GM19455 (cell line): ENCODE measurements around the gene COL11A2.

Experiments
- ATAC-seq: cut with Tn5 transposase; IDR thresholded peaks from one replicate; pipeline ENCODE4 v1.9.1; 2021; ENCODE audit not compliant: unreplicated experiment

Gene COL11A2

DNA sequence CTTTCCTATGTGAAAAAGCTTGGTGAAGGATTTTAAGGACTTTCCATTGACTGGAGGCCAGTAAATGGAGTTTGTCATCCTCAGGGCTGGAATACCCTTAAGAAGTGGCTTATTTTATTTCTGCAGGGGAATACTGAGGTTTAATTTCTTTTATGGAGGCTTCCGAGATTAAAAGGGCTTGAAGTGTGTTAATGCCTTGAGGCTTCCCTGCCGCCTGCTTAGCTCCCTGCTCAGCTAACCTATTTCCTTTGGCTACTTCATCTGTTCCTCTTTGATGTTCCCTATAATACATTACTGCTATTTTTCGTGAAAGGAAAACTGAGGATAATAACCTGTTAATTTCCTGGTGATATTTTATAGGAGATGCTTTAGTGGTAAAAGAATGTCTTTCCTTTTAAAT lies 72.3 kb downstream of the COL11A2 start:
- ATAC-seq = no peak

DNA sequence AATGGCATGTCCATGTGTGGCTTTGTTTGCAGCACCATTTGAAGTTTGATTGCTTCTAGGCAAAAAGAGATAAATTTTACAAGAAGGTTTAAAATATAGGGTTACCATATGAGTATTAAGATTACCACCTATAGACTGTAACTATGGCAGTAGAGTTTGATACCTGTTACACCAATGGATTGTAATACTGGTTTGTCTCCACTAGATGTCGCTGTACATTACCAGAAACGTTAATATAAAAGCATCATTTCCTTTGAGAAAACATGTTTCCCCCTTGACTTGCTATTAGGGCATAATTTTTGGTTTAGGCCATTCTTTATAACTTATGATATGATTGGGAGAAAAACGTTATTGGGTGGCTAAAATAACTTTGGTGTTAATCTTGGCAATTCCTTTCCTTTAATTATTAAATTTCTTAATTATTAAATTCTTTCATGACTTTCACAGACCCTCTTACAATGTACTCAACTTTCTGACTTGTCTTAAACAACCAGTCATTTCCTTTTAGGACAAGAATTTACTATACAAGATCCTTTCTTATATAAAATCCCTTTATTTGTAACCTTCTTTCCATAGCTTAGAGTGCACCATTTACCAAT lies 73.6 kb downstream of the COL11A2 start:
- ATAC-seq = no peak

- no peak for ATAC-seq
Measured at GRCh38 chr6:33117811-33118277, 74.4 kb downstream of the COL11A2 start.

DNA sequence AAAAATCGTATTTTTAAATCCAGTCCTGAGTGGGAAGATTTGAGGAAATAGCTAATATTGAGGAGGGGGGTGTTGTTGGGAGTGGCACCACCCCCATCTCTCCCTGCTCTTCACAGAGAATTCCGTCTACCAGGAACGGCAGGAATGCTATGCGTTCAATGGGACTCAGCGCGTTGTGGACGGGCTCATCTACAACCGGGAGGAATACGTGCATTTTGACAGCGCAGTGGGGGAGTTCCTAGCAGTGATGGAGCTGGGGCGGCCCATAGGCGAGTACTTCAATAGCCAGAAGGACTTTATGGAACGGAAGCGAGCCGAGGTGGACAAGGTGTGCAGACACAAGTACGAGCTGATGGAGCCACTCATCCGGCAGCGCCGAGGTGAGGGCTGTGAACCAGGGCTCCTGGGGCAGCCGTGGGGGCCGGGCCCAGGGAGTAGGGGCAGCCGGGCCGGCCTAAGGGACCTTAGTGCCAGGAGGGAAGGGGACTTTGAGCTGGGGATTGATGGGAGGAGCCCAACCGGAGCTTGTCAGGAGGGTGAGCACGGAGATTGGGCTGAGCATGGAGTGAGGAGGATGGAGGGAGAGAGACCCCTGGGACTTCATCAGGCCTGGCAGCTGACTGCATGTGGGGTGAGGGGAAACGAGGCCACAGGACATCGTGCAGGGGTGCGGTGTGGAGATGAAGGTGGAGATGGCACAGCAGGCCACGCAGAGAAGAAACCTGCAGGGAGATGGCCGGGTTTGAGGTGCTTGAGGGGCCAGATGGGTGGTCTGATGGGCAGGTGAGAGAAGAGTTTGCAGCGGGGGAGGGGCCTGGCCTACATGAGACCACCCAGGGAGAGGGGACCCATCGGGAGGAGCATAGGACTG lies 75.2 kb downstream of the COL11A2 start:
- no peak for ATAC-seq

DNA sequence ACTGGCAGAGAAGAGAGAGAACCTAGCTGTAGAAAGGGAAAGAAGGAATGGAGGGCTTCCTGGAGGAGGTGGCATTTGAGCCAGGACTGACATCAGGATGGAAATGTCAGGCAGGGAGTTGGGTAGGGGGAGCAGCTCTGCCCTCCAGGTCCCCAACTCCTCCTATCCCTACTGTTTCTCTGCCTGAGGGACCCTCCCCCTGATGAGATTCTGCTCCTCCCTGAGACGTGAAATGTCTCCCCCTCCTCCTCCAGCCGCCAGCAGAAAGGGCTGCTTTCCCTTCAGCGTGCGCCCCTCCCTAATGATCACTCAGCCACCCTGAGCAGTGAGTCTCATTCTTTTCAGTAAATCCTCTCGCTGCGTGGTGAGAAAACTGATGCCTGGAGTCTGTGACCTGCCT lies 75.8 kb downstream of the COL11A2 start:
- no peak for ATAC-seq

DNA sequence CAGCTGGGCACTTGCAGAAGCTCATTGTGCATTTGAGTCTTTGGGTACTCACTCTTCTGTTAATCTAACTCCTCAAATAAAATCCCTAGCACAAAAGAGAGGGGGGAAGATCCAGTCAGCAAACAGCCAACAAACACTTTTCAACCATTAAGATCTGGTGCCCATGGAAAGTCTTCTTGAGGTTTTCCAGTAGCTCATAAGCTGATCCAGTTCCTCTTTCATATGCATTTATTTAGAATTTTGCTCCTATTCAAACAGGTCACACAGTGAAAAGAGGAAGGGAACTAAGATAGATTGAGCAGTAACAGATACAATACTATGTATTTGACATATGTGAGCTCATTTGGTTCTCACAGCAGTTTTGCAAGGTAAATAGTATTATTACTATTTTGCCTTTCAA lies 77.9 kb downstream of the COL11A2 start:
- no peak for ATAC-seq

GRCh38 chr6:33113755-33114154 lies 78.5 kb downstream of the COL11A2 start:
- no peak for ATAC-seq
